K562 (cell line): ENCODE measurements around the gene HSD17B3. TPM values are rescaled to one million over a fixed set of nuclear protein-coding genes. Genes with fewer than 3 reads are reported as not detected.

Source experiments
- ATAC-seq: fragments of 200-7000 bp; cut with Tn5 transposase; 3 replicates; pipeline ENCODE4 v1.9.1; 2020; ENCODE audit warnings: moderate library complexity
- Bru-seq: library from RNA; stranded (reverse); fragments of 400-500 nt; gene quantifications from one replicate; lab custom pipeline; 2021; lab: Mats Ljungman, UMichigan
- BruChase-seq, 2 experiments: library from RNA; stranded (reverse); fragments of 400-500 nt; gene quantifications; one replicate each; lab custom pipeline; 2021; lab: Mats Ljungman, UMichigan
- BruUV-seq: library from RNA; stranded (reverse); fragments of 400-500 nt; replicated peaks from 2 replicates; lab custom pipeline; 2021; lab: Mats Ljungman, UMichigan
- CTCF ChIA-PET: fragments of 300-600 bp; formaldehyde crosslinking; extraction: SDS; loops from one replicate; lab custom pipeline; 2021; ENCODE audit warnings: low intra/inter-chr PET ratio; lab: Yijun Ruan, JAX
- POLR2A ChIA-PET: fragments of 300-600, 350-650 bp; sonication (Branson Sonifier 250); formaldehyde crosslinking; extraction: SDS; loops from one replicate; lab custom pipeline; 2021; ENCODE audit warnings: antibody characterized with exemption, inconsistent platforms; lab: Yijun Ruan, JAX
- DNase-seq, 4 experiments: peaks; one replicate each; pipeline versions ENCODE4 v3.0.0 to v3.0.0-alpha.2; 2011 to 2018; ENCODE audit warnings: low spot score in 3 of 4, mixed read lengths in 3 of 4; ENCODE audit errors: extremely low read depth in 1 of 4
- FAIRE-seq: peaks from 2 replicates; lab custom pipeline; 2011; peaks lifted over from hg19 to GRCh38; lab: Jason Lieb, UNC
- H2AFZ ChIP-seq: 2 replicates; pipeline ENCODE4 v1.6.0; 2011; ENCODE audit warnings: low read depth, low read length, control low read depth, inconsistent platforms
- H3K27ac ChIP-seq: fragments of 200-600 bp; 3 replicates; pipeline ENCODE4 v1.8.0; 2011; ENCODE audit warnings: low read depth, mild to moderate bottlenecking, control low read depth, inconsistent platforms, low read length, moderate library complexity, mixed read lengths; ENCODE audit errors: extremely low read depth
- H3K27me3 ChIP-seq, 2 experiments: fragments of 300-600 bp in 1 of 2; 2 replicates in 1 of 2; 3 replicates in 1 of 2; pipeline versions ENCODE4 v1.6.0 to v1.8.0; 2011; ENCODE audit warnings: inconsistent platforms in 2 of 2, low read length in 2 of 2, mild to moderate bottlenecking in 1 of 2, mixed read lengths in 1 of 2, moderate library complexity in 1 of 2; ENCODE audit not compliant: control insufficient read depth in 2 of 2, insufficient read depth in 2 of 2
- H3K36me3 ChIP-seq: fragments of 300-600 bp; 3 replicates; pipeline ENCODE4 v1.8.0; 2011; ENCODE audit warnings: mild to moderate bottlenecking, low read length, inconsistent platforms; ENCODE audit not compliant: control insufficient read depth, insufficient read depth
- H3K4me1 ChIP-seq, 2 experiments: fragments of 200-600 bp in 1 of 2; replicated peaks in 1 of 2; 2 replicates in 1 of 2; 3 replicates in 1 of 2; pipeline versions ENCODE4 v1.5.1 to v1.8.0; 2011; ENCODE audit warnings: inconsistent platforms in 2 of 2, low read length in 2 of 2, mild to moderate bottlenecking in 1 of 2, mixed read lengths in 1 of 2, moderate library complexity in 1 of 2; ENCODE audit not compliant: control insufficient read depth in 2 of 2, insufficient read depth in 2 of 2
- H3K4me2 ChIP-seq: 2 replicates; pipeline ENCODE4 v1.6.1; 2011; ENCODE audit warnings: low read length, control low read depth, inconsistent platforms, mixed read lengths; ENCODE audit not compliant: insufficient read depth
- H3K4me3 ChIP-seq: fragments of 200-600 bp; sonication (generic), shearing (Covaris generic); 2 replicates; pipeline ENCODE4 v1.5.1; 2016; ENCODE audit warnings: control low read depth, inconsistent platforms
- H3K79me2 ChIP-seq: fragments of 200-600 bp; 3 replicates; pipeline ENCODE4 v1.8.0; 2011; ENCODE audit warnings: low read length, inconsistent platforms; ENCODE audit not compliant: control insufficient read depth, insufficient read depth
- H3K9ac ChIP-seq, 2 experiments: 2 replicates each; pipeline versions ENCODE4 v1.6.0 to v1.6.1; 2011; ENCODE audit warnings: low read depth in 2 of 2, low read length in 2 of 2, control low read depth in 1 of 2, inconsistent platforms in 1 of 2, mild to moderate bottlenecking in 1 of 2, mixed read lengths in 1 of 2; ENCODE audit not compliant: insufficient read depth in 1 of 2
- H3K9me1 ChIP-seq: one replicate; pipeline ENCODE4 v1.6.0; 2011; ENCODE audit warnings: inconsistent platforms, mild to moderate bottlenecking, low read length, moderate library complexity; ENCODE audit not compliant: control insufficient read depth, insufficient read depth
- H3K9me3 ChIP-seq: replicated peaks from 2 replicates; pipeline ENCODE4 v1.5.1; 2011; ENCODE audit warnings: low read depth, low read length, inconsistent platforms; ENCODE audit not compliant: control insufficient read depth, insufficient read depth
- H4K20me1 ChIP-seq: replicated peaks from 2 replicates; pipeline ENCODE4 v1.6.1; 2011; ENCODE audit warnings: low read length, inconsistent platforms, mixed read lengths; ENCODE audit not compliant: control insufficient read depth, insufficient read depth
- FOXJ3 ChIP-seq: sonication (generic); formaldehyde crosslinking; IDR thresholded peaks from 2 replicates; pipeline ENCODE4 v1.4.0; 2020; ENCODE audit warnings: mild to moderate bottlenecking, missing genetic modification reagents
- HDAC3 ChIP-seq: fragments of 450-650 bp; IDR thresholded peaks from 2 replicates; pipeline ENCODE4 v1.6.1; 2018; ENCODE audit warnings: borderline replicate concordance, mild to moderate bottlenecking, moderate library complexity; ENCODE audit not compliant: partially characterized antibody
- KHSRP ChIP-seq: fragments of 450-650 bp; IDR thresholded peaks from 2 replicates; pipeline ENCODE4 v1.6.1; 2017
- MAFK ChIP-seq: IDR thresholded peaks from 2 replicates; pipeline ENCODE4 v1.6.1; 2011; ENCODE audit warnings: low read length, improper control_type of control experiment
- RBM15 ChIP-seq: fragments of 200-400 bp; formaldehyde crosslinking; IDR thresholded peaks from 2 replicates; pipeline ENCODE4 v1.6.1; 2018; ENCODE audit warnings: mild to moderate bottlenecking, low read length, moderate library complexity; ENCODE audit not compliant: insufficient read depth
- SIRT6 ChIP-seq: IDR thresholded peaks from one replicate; pipeline ENCODE4 v1.6.1; 2012; ENCODE audit warnings: low read depth, mild to moderate bottlenecking, control low read depth, inconsistent platforms, low read length, moderate library complexity
- SNIP1 ChIP-seq: fragments of 450-650 bp; IDR thresholded peaks from 2 replicates; pipeline ENCODE4 v1.7.1; 2017; ENCODE audit warnings: low read depth, mild to moderate bottlenecking
- SREBF1 ChIP-seq: fragments of 150-350 bp; IDR thresholded peaks from 2 replicates; pipeline ENCODE4 v1.6.1; 2014; ENCODE audit warnings: antibody characterized with exemption, low read depth, low read length, borderline replicate concordance
- SRSF9 ChIP-seq: fragments of 200-400 bp; formaldehyde crosslinking; IDR thresholded peaks from 2 replicates; pipeline ENCODE4 v1.6.1; 2017; ENCODE audit warnings: low read depth, low read length, borderline replicate concordance
- WGBS: fragments of 100-300 bp; shearing (Covaris generic); methylation state at CpG from one replicate; pipeline ENCODE4 v1.1.6; 2016; ENCODE audit warnings: low coverage, mixed read lengths; ENCODE audit not compliant: insufficient coverage; ENCODE audit errors: missing lambda C conversion rate; 5-methylcytosine and 5-hydroxymethylcytosine counted together
- in situ Hi-C: fragments of 300-500 bp; cut with MboI; formaldehyde crosslinking; loops from 4 replicates; pipeline ENCODE4 v1.15.0; 2018; ENCODE audit warnings: inconsistent platforms, mixed read lengths
- intact Hi-C: fragments of 100-400 bp; cut with micrococcal nuclease; formaldehyde crosslinking; loops from 2 replicates; pipeline ENCODE4 v1.14.2; 2022
- long read RNA-seq, 3 experiments: library from polyadenylated mRNA in 2 of 3; library from RNA in 1 of 3; unstranded in 2 of 3; stranded (forward) in 1 of 3; transcript quantifications; one replicate each; pipeline ENCODE4 v2.0.0, GENCODE V29; 2019 to 2022
- polyA minus RNA-seq, 3 experiments: library from RNA; depleted of rRNA, polyadenylated mRNA; stranded (reverse); fragments of >200 nt; gene quantifications; 2 replicates each; pipeline ENCODE4 v1.2.3, GENCODE V29; 2011
- polyA plus RNA-seq, 8 experiments: library from polyadenylated mRNA; depleted of rRNA in 4 of 8; stranded (reverse) in 5 of 8; unstranded in 3 of 8; fragments of >200 nt; fragmentation: Nextera tagmentation in 2 of 8; fragmentation: Illumina TruSeq in 1 of 8; extraction: Ambion mirVana in 2 of 8; extraction: Trizol in 1 of 8; gene quantifications; 2 replicates each; pipeline versions ENCODE4 v1.2.1 to v1.2.3, GENCODE V29; 2011 to 2014; ENCODE audit warnings: inconsistent platforms in 1 of 8, missing spikeins in 1 of 8
- total RNA-seq, 7 experiments: library from RNA; depleted of rRNA in 6 of 7; stranded (reverse); fragments of >200 nt in 6 of 7; fragmentation: Illumina TruSeq in 2 of 7; extraction: Trizol in 2 of 7; gene quantifications; 2 replicates each; pipeline versions ENCODE4 v1.2.1 to v1.2.3, GENCODE V29; 2011 to 2021; ENCODE audit warnings: low replicate concordance in 1 of 7
- TF ChIP-seq, protein P1 (sequence below): fragments of 450-650 bp; IDR thresholded peaks from 2 replicates; pipeline ENCODE4 v1.6.1; 2014; ENCODE audit warnings: low read depth, mild to moderate bottlenecking, moderate library complexity, borderline replicate concordance
- TF ChIP-seq, protein P2 (sequence below): fragments of 450-650 bp; conservative IDR thresholded peaks from 2 replicates; pipeline ENCODE4 v1.6.1; 2016; ENCODE audit warnings: missing genetic modification characterization, low read depth, mild to moderate bottlenecking, control low read depth, missing compliant biosample characterization
- TF ChIP-seq, protein P3 (sequence below): fragments of 250-450 bp; sonication (Bioruptor Pico); IDR thresholded peaks from 2 replicates; pipeline ENCODE4 v1.4.0; 2020; ENCODE audit warnings: mild to moderate bottlenecking, moderate library complexity, borderline replicate concordance

HSD17B3 gene
- total RNA-seq (2011; cell fraction: chromatin; rRNA removed; ENCODE audit: low replicate concordance), result not detected in 2 replicates
- total RNA-seq (2011; cell fraction: nucleolus; rRNA removed), result not detected in 2 replicates
- total RNA-seq (2011; cell fraction: nucleoplasm; rRNA removed), result not detected in 2 replicates
- not detected in 2 replicates for total RNA-seq (2014; rRNA removed)
- total RNA-seq (2014; rRNA removed; fragmentation: Illumina TruSeq; extraction: Trizol), result not detected in 2 replicates
- total RNA-seq (2015; rRNA removed; fragmentation: Illumina TruSeq; extraction: Trizol), result not detected in 2 replicates
- total RNA-seq (2021), result not detected in 2 replicates
- polyA plus RNA-seq (2011; rRNA removed), result not detected in 2 replicates
- not detected in 2 replicates for polyA plus RNA-seq (2011; cell fraction: cytosol; rRNA removed)
- polyA plus RNA-seq (2011; cell fraction: nucleus; rRNA removed), result 0.25 TPM in 1 of 2 replicates, not detected in the other
- 0.50 TPM in 1 of 2 replicates, not detected in the other for polyA plus RNA-seq (2012)
- not detected in 2 replicates for polyA plus RNA-seq (2014; fragmentation: Illumina TruSeq; extraction: Trizol)
- polyA plus RNA-seq (2014; fragmentation: Nextera tagmentation; extraction: Ambion mirVana), result not detected
- polyA plus RNA-seq (2014; rRNA removed), result not detected in 2 replicates
- polyA minus RNA-seq (2011; rRNA and poly(A)+ RNA removed), result not detected in 2 replicates
- polyA minus RNA-seq (2011; cell fraction: cytosol; rRNA and poly(A)+ RNA removed), result not detected in 2 replicates
- not detected in 2 replicates for polyA minus RNA-seq (2011; cell fraction: nucleus; rRNA and poly(A)+ RNA removed)
- Bru-seq, nascent RNA, result not detected
- BruChase-seq, experiment 1, labeled RNA remaining after a 2-hour chase, result not detected
- BruChase-seq, experiment 2, labeled RNA remaining after a 6-hour chase, result not detected
- long read RNA-seq, experiment 1, result 0 reads
- long read RNA-seq, experiment 2, result 0 reads
- long read RNA-seq, experiment 3, result 0 reads

DNA sequence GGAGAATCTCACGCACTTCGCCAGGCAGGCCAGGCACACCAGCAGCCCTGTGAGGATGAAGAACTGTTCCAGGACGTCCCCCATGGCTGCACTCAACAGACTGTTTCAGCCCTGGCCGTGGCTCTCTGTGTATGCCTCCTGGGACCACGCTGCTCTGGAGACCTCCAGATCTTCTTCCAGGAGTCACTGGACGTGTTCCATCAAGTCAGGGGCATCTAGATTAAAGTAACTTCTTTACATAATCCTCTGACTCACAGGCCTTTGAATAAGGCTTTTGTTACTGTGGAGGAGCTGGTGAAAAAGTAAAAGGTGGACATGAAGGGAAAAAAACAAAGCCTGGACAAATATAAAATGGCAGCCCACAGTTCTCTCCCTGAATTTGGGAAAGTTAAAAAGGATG lies at the start of gene HSD17B3:
Gene HSD17B3 (minus strand): TSS at position 156 of the 400 bp plus-strand sequence. CDS start 72 bp downstream, at position 84.
- Histone ChIP-seq H3K9ac (no peak within 1 kb of the TSS), H3K36me3 (no peaks in the 10 kb centered on the region), H3K9me1 (no peaks in the 10 kb centered on the region), H3K4me1 (no peaks in the 10 kb centered on the region; a peak in 1 of 5 replicates), H3K9me3 (no peaks in the 10 kb centered on the region; the same call in 1 of the 2 replicates), H2AFZ (no peak within 1 kb of the TSS), H4K20me1 (no peaks in the 10 kb centered on the region), H3K4me3 (no peak within 1 kb of the TSS), H3K79me2 (no peaks in the 10 kb centered on the region), H3K27me3 (0 out of 5 replicates have a peak, but pooled peaks cover 0 to 2% of the 10 kb centered on the region in 2 experiments), H3K4me2 (no peak within 1 kb of the TSS), H3K27ac (no peak within 1 kb of the TSS)
- DNase-seq (no peak), ATAC-seq (no peak), FAIRE-seq (no peak)
- ChIA-PET CTCF (no interaction called here), POLR2A (no interaction called here)
- intact Hi-C loops (no loop called here), in situ Hi-C loops (no loop called here)
- WGBS, result 25% methylated on average over 6 of the region's 6 CpGs
- no TSS peak for BruUV-seq
- TF ChIP-seq SIRT6 (no peak), SNIP1 (no peak), HDAC3 (no peak), FOXJ3 (CRISPR knock-in tag) (no peak), KHSRP (no peak), SRSF9 (no peak), SREBF1 (no peak), RBM15 (no peak), MAFK (no peak)
- TF ChIP-seq, protein P1, sequence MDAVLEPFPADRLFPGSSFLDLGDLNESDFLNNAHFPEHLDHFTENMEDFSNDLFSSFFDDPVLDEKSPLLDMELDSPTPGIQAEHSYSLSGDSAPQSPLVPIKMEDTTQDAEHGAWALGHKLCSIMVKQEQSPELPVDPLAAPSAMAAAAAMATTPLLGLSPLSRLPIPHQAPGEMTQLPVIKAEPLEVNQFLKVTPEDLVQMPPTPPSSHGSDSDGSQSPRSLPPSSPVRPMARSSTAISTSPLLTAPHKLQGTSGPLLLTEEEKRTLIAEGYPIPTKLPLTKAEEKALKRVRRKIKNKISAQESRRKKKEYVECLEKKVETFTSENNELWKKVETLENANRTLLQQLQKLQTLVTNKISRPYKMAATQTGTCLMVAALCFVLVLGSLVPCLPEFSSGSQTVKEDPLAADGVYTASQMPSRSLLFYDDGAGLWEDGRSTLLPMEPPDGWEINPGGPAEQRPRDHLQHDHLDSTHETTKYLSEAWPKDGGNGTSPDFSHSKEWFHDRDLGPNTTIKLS, result no peak
- TF ChIP-seq, protein P2, sequence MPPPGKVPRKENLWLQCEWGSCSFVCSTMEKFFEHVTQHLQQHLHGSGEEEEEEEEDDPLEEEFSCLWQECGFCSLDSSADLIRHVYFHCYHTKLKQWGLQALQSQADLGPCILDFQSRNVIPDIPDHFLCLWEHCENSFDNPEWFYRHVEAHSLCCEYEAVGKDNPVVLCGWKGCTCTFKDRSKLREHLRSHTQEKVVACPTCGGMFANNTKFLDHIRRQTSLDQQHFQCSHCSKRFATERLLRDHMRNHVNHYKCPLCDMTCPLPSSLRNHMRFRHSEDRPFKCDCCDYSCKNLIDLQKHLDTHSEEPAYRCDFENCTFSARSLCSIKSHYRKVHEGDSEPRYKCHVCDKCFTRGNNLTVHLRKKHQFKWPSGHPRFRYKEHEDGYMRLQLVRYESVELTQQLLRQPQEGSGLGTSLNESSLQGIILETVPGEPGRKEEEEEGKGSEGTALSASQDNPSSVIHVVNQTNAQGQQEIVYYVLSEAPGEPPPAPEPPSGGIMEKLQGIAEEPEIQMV (tag), result no peak
- TF ChIP-seq, protein P3, sequence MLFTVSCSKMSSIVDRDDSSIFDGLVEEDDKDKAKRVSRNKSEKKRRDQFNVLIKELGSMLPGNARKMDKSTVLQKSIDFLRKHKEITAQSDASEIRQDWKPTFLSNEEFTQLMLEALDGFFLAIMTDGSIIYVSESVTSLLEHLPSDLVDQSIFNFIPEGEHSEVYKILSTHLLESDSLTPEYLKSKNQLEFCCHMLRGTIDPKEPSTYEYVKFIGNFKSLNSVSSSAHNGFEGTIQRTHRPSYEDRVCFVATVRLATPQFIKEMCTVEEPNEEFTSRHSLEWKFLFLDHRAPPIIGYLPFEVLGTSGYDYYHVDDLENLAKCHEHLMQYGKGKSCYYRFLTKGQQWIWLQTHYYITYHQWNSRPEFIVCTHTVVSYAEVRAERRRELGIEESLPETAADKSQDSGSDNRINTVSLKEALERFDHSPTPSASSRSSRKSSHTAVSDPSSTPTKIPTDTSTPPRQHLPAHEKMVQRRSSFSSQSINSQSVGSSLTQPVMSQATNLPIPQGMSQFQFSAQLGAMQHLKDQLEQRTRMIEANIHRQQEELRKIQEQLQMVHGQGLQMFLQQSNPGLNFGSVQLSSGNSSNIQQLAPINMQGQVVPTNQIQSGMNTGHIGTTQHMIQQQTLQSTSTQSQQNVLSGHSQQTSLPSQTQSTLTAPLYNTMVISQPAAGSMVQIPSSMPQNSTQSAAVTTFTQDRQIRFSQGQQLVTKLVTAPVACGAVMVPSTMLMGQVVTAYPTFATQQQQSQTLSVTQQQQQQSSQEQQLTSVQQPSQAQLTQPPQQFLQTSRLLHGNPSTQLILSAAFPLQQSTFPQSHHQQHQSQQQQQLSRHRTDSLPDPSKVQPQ (CRISPR knock-in tag), result no peak
